IMR-90 (cell line): ENCODE measurements around the gene ASAP2. TPM values are rescaled to one million over a fixed set of nuclear protein-coding genes. Genes with fewer than 3 reads are reported as not detected.

ENCODE experiments used
- ATAC-seq: fragments of 200-7000 bp; cut with Tn5 transposase; 2 replicates; pipeline ENCODE4 v1.9.1; 2020; ENCODE audit warnings: low read depth, mild to moderate bottlenecking, moderate library complexity
- BruUV-seq: library from RNA; stranded (reverse); fragments of 400-500 nt; replicated peaks from 2 replicates; lab custom pipeline; 2021; lab: Mats Ljungman, UMichigan
- CTCF ChIA-PET: fragments of 300-600 bp; formaldehyde crosslinking; extraction: SDS; loops from one replicate; lab custom pipeline; 2021; ENCODE audit warnings: antibody characterized with exemption; lab: Yijun Ruan, JAX
- POLR2A ChIA-PET: fragments of 300-600 bp; sonication (Branson Sonifier 250); formaldehyde crosslinking; loops from one replicate; lab custom pipeline; 2022; ENCODE audit warnings: antibody characterized with exemption; ENCODE audit not compliant: unreplicated experiment; lab: Charles Lee
- DNase-seq: peaks from one replicate; pipeline ENCODE4 v3.0.0; 2013
- H2AFZ ChIP-seq: replicated peaks from 2 replicates; pipeline ENCODE3; 2013; ENCODE audit warnings: low read length, mild to moderate bottlenecking; ENCODE audit not compliant: poor library complexity
- H2AK5ac ChIP-seq: 2 replicates; pipeline ENCODE4 v1.6.1; 2013; ENCODE audit warnings: low read depth, low read length, inconsistent platforms
- H2AK9ac ChIP-seq: replicated peaks from 2 replicates; pipeline ENCODE3; 2013; ENCODE audit warnings: mild to moderate bottlenecking, low read depth, low read length, moderate library complexity; ENCODE audit not compliant: poor library complexity
- H2BK120ac ChIP-seq: 2 replicates; pipeline ENCODE4 v1.6.1; 2013; ENCODE audit warnings: low read depth, low read length, inconsistent platforms
- H2BK15ac ChIP-seq: 3 replicates; pipeline ENCODE4 v1.6.1; 2013; ENCODE audit warnings: low read depth, low read length, inconsistent platforms
- H2BK20ac ChIP-seq: 2 replicates; pipeline ENCODE4 v1.6.1; 2013; ENCODE audit warnings: low read depth, mild to moderate bottlenecking, inconsistent platforms, low read length, moderate library complexity
- H2BK5ac ChIP-seq: 2 replicates; pipeline ENCODE4 v1.6.1; 2013; ENCODE audit warnings: mild to moderate bottlenecking, low read depth, low read length, inconsistent platforms; ENCODE audit not compliant: poor library complexity, severe bottlenecking
- H3K14ac ChIP-seq: replicated peaks from 2 replicates; pipeline ENCODE4 v1.6.1; 2013; ENCODE audit warnings: low read depth, low read length, inconsistent platforms
- H3K18ac ChIP-seq: 2 replicates; pipeline ENCODE4 v1.6.1; 2013; ENCODE audit warnings: low read depth, low read length, control low read depth
- H3K23ac ChIP-seq: 2 replicates; pipeline ENCODE4 v1.6.1; 2013; ENCODE audit warnings: low read depth, low read length, inconsistent platforms
- H3K27ac ChIP-seq: 2 replicates; pipeline ENCODE4 v1.5.1; 2013; ENCODE audit warnings: mild to moderate bottlenecking, control low read depth, low read length; ENCODE audit not compliant: insufficient read depth
- H3K27me3 ChIP-seq: 2 replicates; pipeline ENCODE4 v1.6.1; 2013; ENCODE audit warnings: low read length; ENCODE audit not compliant: control insufficient read depth, insufficient read depth
- H3K36me3 ChIP-seq: 2 replicates; pipeline ENCODE4 v1.6.1; 2013; ENCODE audit warnings: low read length, mixed read lengths; ENCODE audit not compliant: control insufficient read depth, insufficient read depth
- H3K4ac ChIP-seq: 2 replicates; pipeline ENCODE4 v1.6.1; 2013; ENCODE audit warnings: low read depth, low read length, inconsistent platforms
- H3K4me1 ChIP-seq: 2 replicates; pipeline ENCODE4 v1.6.1; 2013; ENCODE audit warnings: low read length, mixed read lengths; ENCODE audit not compliant: control insufficient read depth, insufficient read depth
- H3K4me2 ChIP-seq: 2 replicates; pipeline ENCODE4 v1.6.1; 2013; ENCODE audit warnings: low read depth, mild to moderate bottlenecking, control low read depth, low read length, moderate library complexity
- H3K4me3 ChIP-seq: 2 replicates; pipeline ENCODE4 v1.5.1; 2013; ENCODE audit warnings: low read depth, mild to moderate bottlenecking, control low read depth, low read length, moderate library complexity; ENCODE audit not compliant: insufficient read depth
- H3K56ac ChIP-seq: 2 replicates; pipeline ENCODE4 v1.6.1; 2013; ENCODE audit warnings: low read length, inconsistent platforms; ENCODE audit not compliant: insufficient read depth; ENCODE audit errors: extremely low read depth
- H3K79me1 ChIP-seq, 2 experiments: 2 replicates each; pipeline ENCODE4 v1.6.1; 2013; ENCODE audit warnings: low read length in 2 of 2, inconsistent platforms in 1 of 2, low read depth in 1 of 2
- H3K9ac ChIP-seq: 2 replicates; pipeline ENCODE4 v1.6.1; 2013; ENCODE audit warnings: low read depth, low read length, control low read depth
- H3K9me1 ChIP-seq: 2 replicates; pipeline ENCODE4 v1.6.1; 2013; ENCODE audit warnings: low read length, inconsistent platforms; ENCODE audit not compliant: insufficient read depth
- H3K9me3 ChIP-seq: 2 replicates; pipeline ENCODE4 v1.6.1; 2013; ENCODE audit warnings: low read length; ENCODE audit not compliant: control insufficient read depth, insufficient read depth
- H4K20me1 ChIP-seq: 2 replicates; pipeline ENCODE4 v1.6.1; 2013; ENCODE audit warnings: low read length, inconsistent platforms; ENCODE audit not compliant: insufficient read depth
- H4K5ac ChIP-seq: 2 replicates; pipeline ENCODE4 v1.6.1; 2013; ENCODE audit warnings: mild to moderate bottlenecking, low read depth, low read length, control low read depth
- H4K8ac ChIP-seq, 2 experiments: 2 replicates each; pipeline ENCODE4 v1.6.1; 2013; ENCODE audit warnings: low read depth in 2 of 2, low read length in 2 of 2, control low read depth in 1 of 2, inconsistent platforms in 1 of 2
- H4K91ac ChIP-seq: 2 replicates; pipeline ENCODE4 v1.6.1; 2013; ENCODE audit warnings: low read depth, low read length, inconsistent platforms; ENCODE audit not compliant: insufficient read depth
- BHLHE40 ChIP-seq: fragments of 150-350 bp; IDR thresholded peaks from 2 replicates; pipeline ENCODE4 v1.6.1; 2016; ENCODE audit warnings: mild to moderate bottlenecking, low read depth, low read length
- CEBPB ChIP-seq: IDR thresholded peaks from 2 replicates; pipeline ENCODE4 v1.6.1; 2012; ENCODE audit warnings: low read depth, low read length, improper control_type of control experiment
- CHD1 ChIP-seq: IDR thresholded peaks from 2 replicates; pipeline ENCODE4 v1.6.1; 2012; ENCODE audit warnings: low read depth, low read length, improper control_type of control experiment
- FOS ChIP-seq: fragments of 150-350 bp; IDR thresholded peaks from 2 replicates; pipeline ENCODE4 v1.6.1; 2016; ENCODE audit warnings: low read depth, low read length
- MAFK ChIP-seq: IDR thresholded peaks from 2 replicates; pipeline ENCODE4 v1.6.1; 2012; ENCODE audit warnings: low read depth, low read length, improper control_type of control experiment
- MAZ ChIP-seq: IDR thresholded peaks from 2 replicates; pipeline ENCODE4 v1.6.1; 2012; ENCODE audit warnings: low read depth, mild to moderate bottlenecking, low read length, improper control_type of control experiment, moderate library complexity, borderline replicate concordance
- MXI1 ChIP-seq: IDR thresholded peaks from 2 replicates; pipeline ENCODE4 v1.6.1; 2012; ENCODE audit warnings: low read depth, mild to moderate bottlenecking, low read length, moderate library complexity, borderline replicate concordance
- NFE2L2 ChIP-seq: fragments of 150-350 bp; IDR thresholded peaks from 2 replicates; pipeline ENCODE4 v1.6.1; 2016; ENCODE audit warnings: low read depth, mild to moderate bottlenecking, low read length
- POLR2A ChIP-seq: IDR thresholded peaks from 2 replicates; pipeline ENCODE4 v1.6.1; 2012; ENCODE audit warnings: mild to moderate bottlenecking, low read depth, low read length
- RAD21 ChIP-seq: IDR thresholded peaks from 2 replicates; pipeline ENCODE4 v1.6.1; 2012; ENCODE audit warnings: low read length, improper control_type of control experiment
- RCOR1 ChIP-seq: IDR thresholded peaks from 2 replicates; pipeline ENCODE4 v1.6.1; 2012; ENCODE audit warnings: mild to moderate bottlenecking, low read length, improper control_type of control experiment; ENCODE audit not compliant: insufficient replicate concordance
- RFX5 ChIP-seq: IDR thresholded peaks from 2 replicates; pipeline ENCODE4 v1.8.0; 2012; ENCODE audit warnings: low read depth, mild to moderate bottlenecking, low read length, moderate library complexity
- SMC3 ChIP-seq: fragments of 150-350 bp; IDR thresholded peaks from 2 replicates; pipeline ENCODE4 v1.6.1; 2016; ENCODE audit warnings: low read depth, mild to moderate bottlenecking, antibody characterized with exemption, low read length, moderate library complexity
- WGBS, 2 experiments: methylation state at CpG; one replicate each; pipeline versions ENCODE4 v1.1.5 to v1.1.7; 2013; ENCODE audit warnings: missing lambda C conversion rate in 2 of 2; ENCODE audit not compliant: insufficient read length in 1 of 2; ENCODE audit errors: extremely low coverage in 2 of 2; 5-methylcytosine and 5-hydroxymethylcytosine counted together
- dilution Hi-C: fragments of 300-500 bp; cut with HindIII; formaldehyde crosslinking; loops from one replicate; pipeline ENCODE4 v1.14.3; 2018; ENCODE audit warnings: low sequenced_read_pairs; ENCODE audit not compliant: unreplicated experiment
- in situ Hi-C: fragments of 300-500 bp; cut with MboI; formaldehyde crosslinking; loops from 3 replicates; pipeline ENCODE4 v1.14.3; 2019; ENCODE audit warnings: low sequenced_read_pairs, inconsistent platforms, mixed read lengths
- intact Hi-C: fragments of 100-400 bp; cut with micrococcal nuclease; formaldehyde crosslinking; loops from 2 replicates; pipeline ENCODE4 v1.10.0; 2022
- polyA plus RNA-seq, 3 experiments: library from polyadenylated mRNA; depleted of rRNA; stranded (reverse); fragments of >200 nt; gene quantifications; 2 replicates each; pipeline ENCODE4 v1.2.3, GENCODE V29; 2012; ENCODE audit warnings: low replicate concordance in 1 of 3
- total RNA-seq: library from RNA; depleted of rRNA; stranded (reverse); fragments of >200 nt; gene quantifications from 2 replicates; pipeline ENCODE4 v1.2.3, GENCODE V29; 2012
- TF ChIP-seq, protein P1 (sequence below): conservative IDR thresholded peaks from 2 replicates; pipeline ENCODE4 v1.5.1; 2012; ENCODE audit warnings: mild to moderate bottlenecking, low read depth, low read length, improper control_type of control experiment
- TF ChIP-seq, protein P2 (sequence below): fragments of 150-350 bp; IDR thresholded peaks from 2 replicates; pipeline ENCODE4 v1.6.1; 2016; ENCODE audit warnings: low read depth, mild to moderate bottlenecking, low read length, moderate library complexity, borderline replicate concordance
- TF ChIP-seq, protein P3 (sequence below): fragments of 150-350 bp; IDR thresholded peaks from 2 replicates; pipeline ENCODE4 v1.6.1; 2017; ENCODE audit warnings: mild to moderate bottlenecking, antibody characterized with exemption, low read length, low read depth

Gene ASAP2
- total and polyA plus RNA-seq, 2 of the 4 experiments (the other 2 are of a cell fraction): 19.7 to 28.1 TPM

DNA sequence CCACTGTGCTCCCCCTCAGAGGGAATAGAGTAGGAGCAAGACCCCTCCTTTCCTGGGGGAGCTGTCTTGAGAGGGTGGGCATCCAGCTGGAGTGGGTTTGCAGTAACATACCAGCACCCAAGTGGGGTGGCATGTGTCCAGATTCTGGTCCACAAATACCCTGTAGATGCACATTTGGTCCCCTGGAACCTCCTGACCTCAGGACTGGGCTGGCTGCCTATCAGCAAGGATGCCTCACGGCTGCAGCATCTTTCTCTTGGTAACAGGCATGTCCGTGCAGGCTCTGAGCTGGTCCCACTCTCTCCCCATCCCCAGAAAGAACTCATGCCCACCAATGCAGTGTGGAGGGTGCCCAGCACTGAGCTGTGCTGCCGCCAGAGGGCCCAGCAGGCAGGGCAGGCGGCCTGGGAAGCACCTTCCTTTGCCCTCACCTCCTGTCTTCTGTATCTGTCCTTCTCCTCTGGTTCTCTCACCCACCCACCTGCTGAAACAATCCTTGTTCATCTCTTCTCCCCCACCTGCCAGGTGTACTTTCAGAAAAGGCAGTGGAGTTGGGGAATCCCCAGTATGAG lies 169.3 kb downstream of the ASAP2 start:
- H3K79me1 ChIP-seq: peaks cover 26 to 69% of the 10 kb centered on the region in 2 experiments
- in situ Hi-C loops: loop anchor here (10.0 kb wide), 1 partner anchor 231 kb away; no protein-coding TSS in a partner anchor
- intact Hi-C loops: no loop called here
- no peak overlapping the region for H3K9ac ChIP-seq
- H2BK5ac ChIP-seq: no peak overlapping the region
- H3K27ac ChIP-seq: no peak overlapping the region
- H4K8ac ChIP-seq: no peak overlapping the region
- no peak overlapping the region for H3K4me2 ChIP-seq
- H3K4me3 ChIP-seq: no peak overlapping the region
- BruUV-seq: no TSS peak
- H3K56ac ChIP-seq: no peak overlapping the region
- no peak overlapping the region for H2BK20ac ChIP-seq
- peak overlapping the region; percentile 4 for H2AFZ ChIP-seq
- no peak overlapping the region for H2BK15ac ChIP-seq
- H3K36me3 ChIP-seq: peaks cover 31% of the 10 kb centered on the region
- H4K20me1 ChIP-seq: peaks cover 2% of the 10 kb centered on the region; the same call in 1 of the 2 replicates
- no peaks in the 10 kb centered on the region for H3K27me3 ChIP-seq
- ChIA-PET POLR2A (no interaction called here), CTCF (no interaction called here)
- H4K5ac ChIP-seq: no peak overlapping the region
- no peak overlapping the region for H3K14ac ChIP-seq
- dilution Hi-C loops: no loop called here
- H3K4me1 ChIP-seq: peaks cover 28% of the 10 kb centered on the region
- H2AK9ac ChIP-seq: no peak overlapping the region
- H4K91ac ChIP-seq: no peak overlapping the region
- no peak overlapping the region for H2AK5ac ChIP-seq
- no peak for TF ChIP-seq BHLHE40
- no peak for TF ChIP-seq CEBPB
- TF ChIP-seq NFE2L2: no peak
- TF ChIP-seq MAFK: no peak
- TF ChIP-seq MXI1: no peak
- no peak for TF ChIP-seq RCOR1
- TF ChIP-seq, protein P1, sequence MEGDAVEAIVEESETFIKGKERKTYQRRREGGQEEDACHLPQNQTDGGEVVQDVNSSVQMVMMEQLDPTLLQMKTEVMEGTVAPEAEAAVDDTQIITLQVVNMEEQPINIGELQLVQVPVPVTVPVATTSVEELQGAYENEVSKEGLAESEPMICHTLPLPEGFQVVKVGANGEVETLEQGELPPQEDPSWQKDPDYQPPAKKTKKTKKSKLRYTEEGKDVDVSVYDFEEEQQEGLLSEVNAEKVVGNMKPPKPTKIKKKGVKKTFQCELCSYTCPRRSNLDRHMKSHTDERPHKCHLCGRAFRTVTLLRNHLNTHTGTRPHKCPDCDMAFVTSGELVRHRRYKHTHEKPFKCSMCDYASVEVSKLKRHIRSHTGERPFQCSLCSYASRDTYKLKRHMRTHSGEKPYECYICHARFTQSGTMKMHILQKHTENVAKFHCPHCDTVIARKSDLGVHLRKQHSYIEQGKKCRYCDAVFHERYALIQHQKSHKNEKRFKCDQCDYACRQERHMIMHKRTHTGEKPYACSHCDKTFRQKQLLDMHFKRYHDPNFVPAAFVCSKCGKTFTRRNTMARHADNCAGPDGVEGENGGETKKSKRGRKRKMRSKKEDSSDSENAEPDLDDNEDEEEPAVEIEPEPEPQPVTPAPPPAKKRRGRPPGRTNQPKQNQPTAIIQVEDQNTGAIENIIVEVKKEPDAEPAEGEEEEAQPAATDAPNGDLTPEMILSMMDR: no peak
- no peak for TF ChIP-seq SMC3
- no peak for TF ChIP-seq MAZ
- no peak for TF ChIP-seq RFX5
- TF ChIP-seq, protein P2, sequence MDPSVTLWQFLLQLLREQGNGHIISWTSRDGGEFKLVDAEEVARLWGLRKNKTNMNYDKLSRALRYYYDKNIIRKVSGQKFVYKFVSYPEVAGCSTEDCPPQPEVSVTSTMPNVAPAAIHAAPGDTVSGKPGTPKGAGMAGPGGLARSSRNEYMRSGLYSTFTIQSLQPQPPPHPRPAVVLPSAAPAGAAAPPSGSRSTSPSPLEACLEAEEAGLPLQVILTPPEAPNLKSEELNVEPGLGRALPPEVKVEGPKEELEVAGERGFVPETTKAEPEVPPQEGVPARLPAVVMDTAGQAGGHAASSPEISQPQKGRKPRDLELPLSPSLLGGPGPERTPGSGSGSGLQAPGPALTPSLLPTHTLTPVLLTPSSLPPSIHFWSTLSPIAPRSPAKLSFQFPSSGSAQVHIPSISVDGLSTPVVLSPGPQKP: no peak
- TF ChIP-seq POLR2A: no peak
- no peak for TF ChIP-seq FOS
- TF ChIP-seq CHD1: no peak
- no peak for TF ChIP-seq RAD21
- TF ChIP-seq, protein P3, sequence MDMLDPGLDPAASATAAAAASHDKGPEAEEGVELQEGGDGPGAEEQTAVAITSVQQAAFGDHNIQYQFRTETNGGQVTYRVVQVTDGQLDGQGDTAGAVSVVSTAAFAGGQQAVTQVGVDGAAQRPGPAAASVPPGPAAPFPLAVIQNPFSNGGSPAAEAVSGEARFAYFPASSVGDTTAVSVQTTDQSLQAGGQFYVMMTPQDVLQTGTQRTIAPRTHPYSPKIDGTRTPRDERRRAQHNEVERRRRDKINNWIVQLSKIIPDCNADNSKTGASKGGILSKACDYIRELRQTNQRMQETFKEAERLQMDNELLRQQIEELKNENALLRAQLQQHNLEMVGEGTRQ: no peak
- peaks cover 23% of the 10 kb centered on the region for H3K9me1 ChIP-seq
- WGBS, 2 experiments: 60% methylated on average over 1 of the region's 4 CpGs; no CpG with 5 or more reads in 1 of the 2 experiments
- H3K4ac ChIP-seq: no peak overlapping the region
- H3K23ac ChIP-seq: no peak overlapping the region
- no peak overlapping the region for H2BK120ac ChIP-seq
- DNase-seq (no peak), ATAC-seq (no peak)
- no peak overlapping the region for H3K18ac ChIP-seq
- no peaks in the 10 kb centered on the region for H3K9me3 ChIP-seq
